NCI-H345 (cell line): ENCODE data around the gene HIBADH.
"Not testable (repeated sequence)": the region's sequence is repeated elsewhere in the genome, so short reads cannot be mapped to it uniquely, and the experiment has no call there.

Experiments
- DNase-seq: peaks from one replicate; lab custom pipeline; 2025; lab: John Stamatoyannopoulos, UW

HIBADH gene

DNA sequence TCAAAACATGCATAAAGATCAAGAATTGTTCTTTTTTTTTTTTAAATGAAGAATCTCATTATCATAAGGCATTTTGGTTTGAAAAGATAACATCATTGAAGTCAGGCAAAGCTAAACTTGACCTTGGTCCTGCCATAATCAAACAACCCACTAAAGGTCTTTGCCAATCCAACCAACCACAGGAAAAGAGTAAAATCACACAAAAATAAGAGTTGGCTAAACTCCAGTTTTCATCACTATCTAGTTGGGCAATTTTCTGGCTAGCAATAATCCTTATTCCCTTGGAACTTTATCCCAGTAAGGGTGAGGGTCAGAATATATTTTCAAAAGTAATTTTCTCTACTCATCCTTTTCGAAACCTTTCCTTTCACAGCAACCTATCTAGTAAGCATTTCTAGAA lies 62.4 kb downstream of the HIBADH start:
- DNase-seq = no peak

DNA sequence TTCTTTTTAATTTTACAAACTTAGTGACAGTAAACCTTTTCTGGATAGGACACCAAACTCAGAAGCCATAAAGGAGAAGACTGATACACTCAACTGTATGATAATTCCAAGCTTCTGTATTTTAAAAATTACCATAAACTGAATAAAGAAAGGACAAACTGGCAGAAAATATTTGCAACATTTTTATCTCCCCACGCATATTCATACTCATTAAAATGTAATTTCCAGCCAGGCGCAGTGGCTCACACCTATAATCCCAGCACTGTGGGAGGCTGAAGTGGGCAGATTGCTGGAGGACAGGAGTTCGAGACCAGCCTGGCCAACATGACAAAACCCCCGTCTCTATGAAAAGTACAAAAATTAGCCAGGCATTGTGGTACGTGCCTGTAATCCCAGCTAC lies 67.7 kb downstream of the HIBADH start:
- no peak for DNase-seq

DNA sequence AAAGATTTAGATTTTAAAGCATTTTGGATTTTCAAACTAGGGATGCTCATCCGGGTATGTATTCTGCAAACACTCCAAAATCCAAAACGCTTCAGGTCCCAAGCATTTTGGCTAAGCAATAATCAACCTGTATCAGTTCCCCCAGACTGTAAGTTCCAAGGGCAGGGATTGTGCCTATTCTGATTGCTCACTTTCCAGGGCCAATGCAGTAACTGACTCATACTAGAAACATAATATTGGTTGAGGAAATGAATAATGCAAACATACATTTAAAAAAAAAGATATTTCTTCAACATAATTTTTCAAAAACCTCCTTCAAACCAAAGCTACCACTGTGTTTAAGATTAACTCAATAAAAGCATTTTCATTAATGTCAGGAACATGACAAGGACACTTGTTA lies 69.5 kb downstream of the HIBADH start:
- no peak for DNase-seq

DNA sequence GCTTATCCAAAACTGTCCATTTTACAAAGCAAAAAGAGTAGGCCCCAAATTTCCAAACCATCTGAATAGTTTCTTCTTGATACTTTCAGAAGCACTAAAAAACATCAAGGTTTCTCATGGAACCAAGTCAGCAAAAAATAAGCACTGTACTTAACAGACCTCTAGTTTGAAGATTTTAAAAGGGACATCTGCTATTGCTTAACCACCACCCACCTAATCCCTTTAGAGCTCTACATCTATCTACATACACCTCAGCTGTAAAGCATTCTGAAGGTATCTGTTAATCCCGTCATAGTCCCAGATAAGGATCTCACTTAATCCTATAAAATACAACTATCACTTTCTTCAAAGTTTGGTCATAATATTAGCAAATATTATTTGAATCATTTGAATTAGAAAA lies 72.3 kb downstream of the HIBADH start:
- DNase-seq = no peak

DNA sequence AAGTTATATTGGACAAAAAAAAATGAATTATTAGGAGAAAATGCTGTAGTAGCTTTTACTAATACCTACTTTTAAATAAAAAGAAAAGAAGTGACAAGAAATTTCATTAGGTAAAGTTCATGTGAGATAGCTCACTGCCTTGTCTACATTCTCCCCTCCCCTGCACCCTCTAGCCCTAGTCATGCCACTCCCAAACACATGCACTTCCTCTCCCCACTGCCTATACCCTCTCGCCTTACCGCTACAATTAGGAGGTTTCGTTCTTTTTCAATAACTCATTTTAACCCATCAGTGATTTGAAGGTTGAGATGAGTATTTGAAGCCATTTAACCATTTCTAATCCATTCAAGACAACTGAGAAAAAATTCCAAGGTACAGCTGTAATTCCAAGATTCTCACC lies 75.3 kb downstream of the HIBADH start:
- no peak for DNase-seq

DNA sequence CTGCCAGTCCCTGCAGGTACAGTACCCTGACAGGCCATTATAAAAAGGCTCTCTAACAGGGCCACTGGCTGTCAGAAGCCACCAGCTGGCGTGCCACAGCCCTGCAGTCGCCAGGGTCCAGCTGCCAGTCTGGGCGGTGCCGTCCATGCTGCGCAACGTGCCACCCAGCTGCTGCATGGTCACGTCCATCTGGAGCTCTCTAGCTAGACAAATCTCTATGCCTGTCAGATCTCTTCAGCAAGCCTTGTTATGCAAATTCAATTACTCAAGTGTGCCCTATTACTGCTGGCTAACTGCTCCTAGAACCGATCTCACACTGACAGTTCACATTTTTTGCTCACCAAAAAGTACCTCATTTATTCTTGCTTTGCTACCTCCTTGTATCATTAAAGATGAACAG lies 75.9 kb downstream of the HIBADH start:
- peak; percentile 81 for DNase-seq

DNA sequence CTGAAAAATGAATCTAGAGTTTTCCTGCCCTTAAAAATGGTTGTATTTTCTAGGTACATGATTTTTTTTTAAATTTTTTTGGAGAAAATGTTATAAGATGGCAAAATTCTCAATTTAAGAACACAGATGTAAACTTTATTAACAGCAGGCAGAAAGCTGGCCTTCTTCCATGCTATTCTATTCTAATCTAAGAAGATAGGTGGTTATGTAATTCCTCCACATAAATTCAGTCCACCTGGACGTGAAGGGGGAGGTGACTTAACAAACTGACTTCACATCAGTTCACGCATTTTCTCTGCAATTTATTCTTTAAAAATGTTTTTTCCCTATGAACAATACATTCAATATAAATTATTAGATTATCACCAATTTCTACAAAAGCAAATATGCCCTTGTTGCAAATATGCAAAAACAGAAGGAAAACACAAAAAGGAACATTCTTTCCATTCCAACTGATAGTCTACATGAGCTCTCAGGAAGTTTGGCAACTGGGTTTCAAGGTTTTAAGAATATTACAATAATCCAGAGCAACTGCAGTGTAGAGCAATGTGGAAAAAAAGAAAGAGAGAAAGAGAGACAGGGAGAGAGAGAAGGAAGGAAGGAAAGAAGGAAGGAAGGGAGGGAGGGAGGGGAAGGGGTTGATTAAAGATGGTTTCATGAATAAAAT lies 76.8 kb downstream of the HIBADH start:
- DNase-seq = no peak

DNA sequence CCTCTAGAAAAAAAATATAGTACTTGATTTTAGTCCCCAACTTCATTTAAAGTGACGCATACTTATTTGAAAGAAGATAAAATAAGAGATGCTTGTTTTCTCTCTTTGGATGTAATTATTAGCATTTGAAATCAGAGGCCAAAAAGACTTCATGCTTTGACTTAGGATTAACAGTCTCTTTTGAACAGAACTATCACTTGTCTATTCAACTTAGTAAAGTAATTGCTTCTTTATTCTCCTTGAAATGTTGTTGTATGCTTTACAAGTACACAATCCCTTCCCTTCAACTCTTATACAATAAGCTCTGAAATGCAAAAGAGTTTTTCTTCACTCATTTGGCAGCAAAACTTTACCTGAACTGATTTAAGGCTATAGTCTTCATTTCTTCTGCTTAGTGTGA lies 80.8 kb downstream of the HIBADH start:
- DNase-seq = no peak

DNA sequence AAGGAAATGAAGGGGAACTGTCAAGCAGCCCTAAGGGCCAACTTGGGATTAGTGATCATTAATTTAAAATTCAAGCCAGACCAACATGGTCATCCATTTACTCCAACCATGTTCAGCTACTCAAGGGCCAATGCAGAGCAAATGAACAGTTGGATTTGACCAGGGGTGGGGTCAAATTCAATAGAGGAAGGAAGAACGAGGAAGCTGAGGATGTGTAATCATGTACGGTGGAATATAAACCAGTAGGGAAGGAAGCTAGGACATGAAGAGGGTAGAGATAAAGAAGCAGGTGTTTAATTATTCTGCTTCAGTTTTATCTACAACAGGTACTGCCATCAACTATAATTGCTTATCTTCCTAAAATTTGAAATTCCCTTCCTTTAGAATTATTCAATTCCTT lies 81.6 kb downstream of the HIBADH start:
- no peak for DNase-seq

DNA sequence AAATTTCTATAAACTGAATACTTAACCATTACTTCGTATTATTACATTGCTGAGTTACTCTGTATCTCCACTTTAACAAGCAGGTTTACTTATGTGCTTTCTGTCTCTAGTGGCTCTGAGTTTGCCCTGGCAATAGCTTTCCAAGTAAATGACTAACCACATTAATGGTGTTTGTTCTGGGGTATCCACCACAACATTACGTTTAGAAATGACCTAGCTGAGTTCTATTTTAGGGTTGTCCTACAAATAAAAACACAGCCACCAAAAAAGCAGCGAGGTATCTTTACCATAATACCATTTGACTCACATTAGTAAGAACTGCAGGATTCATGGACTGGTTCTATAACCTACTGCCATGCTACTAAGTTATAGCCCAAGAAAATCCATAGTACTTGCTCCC lies 83.1 kb downstream of the HIBADH start:
- no peak for DNase-seq

DNA sequence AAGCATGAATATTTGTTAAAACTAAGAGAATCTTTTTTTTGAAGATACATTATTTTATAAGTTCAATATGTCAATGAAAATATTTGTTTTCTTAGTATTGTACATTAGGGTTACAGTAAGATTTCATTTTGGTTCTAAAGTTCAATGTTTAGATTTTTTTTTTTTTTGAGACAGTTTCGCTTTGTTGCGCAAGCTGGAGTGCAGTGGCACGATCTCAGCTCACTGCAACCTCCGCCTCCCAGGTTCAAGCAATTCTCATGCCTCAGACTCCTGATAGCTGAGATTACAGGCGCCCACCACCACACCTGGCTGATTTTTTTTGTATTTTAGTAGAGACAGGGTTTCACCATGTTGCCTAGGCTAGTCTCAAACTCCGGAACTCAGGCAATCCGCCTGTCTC lies 84.5 kb downstream of the HIBADH start:
- DNase-seq = not testable (repeated sequence)

DNA sequence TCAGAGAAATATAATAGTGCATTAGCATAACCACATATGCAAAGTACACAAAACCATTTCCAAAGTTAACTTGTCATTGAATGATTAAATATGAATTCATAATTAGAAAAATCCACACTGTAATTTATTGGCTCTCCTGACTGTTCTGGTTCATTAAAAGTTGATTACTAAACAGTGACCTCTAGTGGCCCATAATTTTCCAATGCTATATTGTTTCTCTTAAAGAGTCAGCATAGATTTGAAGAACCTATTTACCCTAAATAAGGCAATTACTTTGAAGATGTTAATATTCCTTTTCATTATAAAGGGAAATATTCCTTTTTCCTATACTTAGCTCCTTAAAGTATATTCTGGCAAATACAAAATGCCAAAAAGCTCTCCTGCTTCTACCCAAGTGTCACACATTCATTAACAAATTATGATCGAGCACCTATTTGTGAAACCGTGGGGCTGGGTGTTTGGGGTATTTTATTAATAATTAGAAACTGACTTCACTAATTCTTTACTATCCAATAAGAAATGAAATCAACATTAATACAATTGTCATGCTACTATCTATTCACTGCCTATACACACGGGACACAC lies 86.2 kb downstream of the HIBADH start:
- DNase-seq = peak; percentile 49

DNA sequence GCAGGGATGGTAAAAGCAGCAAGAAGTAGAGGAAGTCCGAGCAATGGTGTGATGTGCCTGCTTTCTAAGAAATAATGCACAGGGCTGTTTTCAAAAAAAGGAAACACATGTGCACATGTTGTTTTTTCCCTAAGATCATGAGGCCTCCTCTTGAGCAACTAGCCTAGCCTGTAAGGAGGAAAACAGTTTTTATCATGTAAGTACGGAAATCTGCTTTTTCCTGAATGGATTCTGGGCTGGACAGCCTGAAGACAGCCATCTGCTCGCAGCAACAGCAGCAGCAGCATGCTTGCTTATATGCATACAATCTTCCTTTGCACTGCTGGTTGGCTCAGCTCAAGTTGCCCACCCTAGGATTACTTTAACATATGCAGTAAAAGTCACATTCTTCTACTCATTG lies 87.1 kb downstream of the HIBADH start:
- DNase-seq = no peak

DNA sequence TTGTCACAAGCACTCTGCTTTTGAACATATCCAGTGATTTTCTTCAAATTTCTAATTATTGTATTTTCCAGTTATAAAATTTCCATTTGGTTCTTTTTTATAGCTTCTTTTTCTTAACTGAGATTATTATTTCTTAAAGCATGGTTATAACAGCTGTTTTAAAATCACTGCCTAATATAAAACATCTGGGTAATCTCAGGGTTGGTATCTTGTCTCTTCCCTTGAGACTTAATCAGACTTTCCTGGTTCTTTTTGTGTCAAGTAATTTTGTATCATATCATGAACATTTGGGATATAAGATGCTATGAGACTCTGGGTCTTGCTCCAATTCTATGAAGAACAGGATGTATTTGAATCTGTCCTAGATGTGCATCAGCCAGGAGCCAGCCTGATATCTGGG lies 93.6 kb downstream of the HIBADH start:
- DNase-seq = no peak

DNA sequence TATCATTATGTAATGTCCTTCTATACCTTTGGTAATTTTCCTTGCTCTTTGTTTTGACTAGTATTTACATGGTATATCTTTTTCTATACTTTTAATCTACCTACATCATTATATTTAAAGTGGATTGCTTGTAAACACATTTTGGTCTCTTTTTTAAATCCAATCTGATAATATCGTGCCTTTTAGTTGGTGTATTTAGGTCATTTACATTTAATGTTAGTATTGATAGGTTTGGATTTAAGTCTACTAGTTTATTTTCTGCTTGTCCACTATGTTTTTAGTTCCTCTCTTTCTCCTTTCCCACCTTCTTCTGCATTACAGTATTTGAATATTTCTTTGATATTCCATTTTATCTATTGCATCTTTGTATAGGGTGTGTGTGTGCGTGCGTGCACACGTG lies 95.4 kb downstream of the HIBADH start:
- no peak for DNase-seq

DNA sequence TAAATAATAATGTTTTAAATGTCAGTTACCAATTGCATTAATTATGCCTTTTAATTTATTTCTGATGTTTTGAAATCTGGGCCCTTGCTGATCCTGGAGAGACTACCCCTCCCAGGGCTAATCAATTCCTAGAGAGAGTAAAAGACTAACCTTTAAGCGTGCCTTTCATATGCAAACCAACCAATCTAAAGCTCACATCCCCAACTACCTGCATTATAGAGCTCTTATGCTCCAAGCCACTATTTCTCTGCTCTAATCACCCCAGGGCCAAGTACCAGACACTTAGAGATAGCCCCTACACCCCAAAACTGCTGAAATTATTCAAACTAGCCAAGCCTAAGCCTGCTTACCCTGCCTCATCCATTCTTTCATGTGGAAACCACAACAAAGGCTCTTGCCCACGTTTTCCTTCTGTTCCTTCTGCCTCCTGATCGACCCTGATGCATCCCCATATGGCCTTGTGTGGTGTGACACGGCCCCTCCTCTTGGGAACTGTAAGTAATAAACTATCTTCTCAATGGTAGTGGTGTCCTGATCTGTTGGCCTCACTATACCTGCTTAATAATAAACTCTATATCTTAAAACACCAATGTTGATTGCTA lies 97.7 kb downstream of the HIBADH start:
- no peak for DNase-seq

DNA sequence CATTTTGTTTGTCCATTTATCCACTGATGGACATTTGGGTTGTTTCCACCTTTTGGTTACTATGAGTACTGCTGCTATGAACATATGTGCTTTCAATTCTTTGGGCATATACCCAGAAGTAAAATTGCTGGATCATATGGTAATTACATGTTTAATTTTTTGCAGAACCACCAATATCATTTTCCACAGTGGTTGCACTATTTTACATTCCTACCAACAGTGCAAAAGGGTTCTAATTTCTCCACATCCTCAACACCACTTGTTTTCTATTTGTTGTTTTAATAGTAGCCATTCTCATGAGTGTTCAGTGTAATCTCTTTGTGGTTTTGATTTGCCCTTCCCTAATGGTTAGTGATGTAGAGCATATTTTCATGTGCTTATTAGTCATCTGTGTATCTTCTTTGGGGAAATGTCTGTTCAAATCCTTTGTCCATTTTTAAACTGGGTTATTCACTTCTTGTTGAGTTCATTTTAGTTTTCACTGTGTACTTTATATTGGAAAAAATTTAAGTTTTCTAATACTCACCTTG lies 101.9 kb downstream of the HIBADH start:
- DNase-seq = no peak

DNA sequence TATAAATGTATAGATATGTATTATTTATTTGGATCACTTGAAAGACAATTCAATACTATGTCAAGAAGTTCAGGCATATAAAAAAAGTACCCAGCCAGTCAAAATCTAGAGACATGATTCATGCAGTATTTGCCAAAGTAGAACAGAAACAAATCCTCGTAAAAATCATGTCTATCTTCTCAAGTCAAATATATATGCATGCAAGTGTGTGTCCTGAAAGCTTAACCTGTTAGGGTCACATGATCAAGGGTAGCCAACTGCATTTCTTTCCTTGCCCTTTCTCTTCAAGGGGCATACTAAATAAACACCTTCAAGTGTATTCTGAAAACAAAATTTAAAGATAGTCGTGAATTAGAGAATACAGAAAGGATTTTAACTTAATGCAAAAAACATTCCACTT lies 107.0 kb downstream of the HIBADH start:
- DNase-seq = no peak

DNA sequence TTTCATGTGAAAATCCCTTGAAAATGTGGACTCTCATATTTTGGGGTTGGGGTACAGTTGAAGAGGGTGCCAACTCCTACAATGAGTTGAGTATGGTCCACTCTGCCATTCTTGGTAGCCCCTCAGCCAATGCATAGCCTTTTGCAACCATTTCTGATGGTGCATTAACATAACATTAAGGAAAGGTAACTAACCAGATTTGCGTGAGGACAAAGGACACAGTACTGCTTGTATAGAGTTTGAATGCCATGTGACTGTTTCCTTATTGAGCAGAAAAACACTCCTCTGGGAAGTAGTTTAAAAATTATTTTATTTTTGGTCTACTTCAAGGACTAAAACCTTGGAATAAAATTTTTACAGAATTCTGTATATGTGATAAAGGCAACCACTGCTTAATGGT lies 107.9 kb downstream of the HIBADH start:
- no peak for DNase-seq

DNA sequence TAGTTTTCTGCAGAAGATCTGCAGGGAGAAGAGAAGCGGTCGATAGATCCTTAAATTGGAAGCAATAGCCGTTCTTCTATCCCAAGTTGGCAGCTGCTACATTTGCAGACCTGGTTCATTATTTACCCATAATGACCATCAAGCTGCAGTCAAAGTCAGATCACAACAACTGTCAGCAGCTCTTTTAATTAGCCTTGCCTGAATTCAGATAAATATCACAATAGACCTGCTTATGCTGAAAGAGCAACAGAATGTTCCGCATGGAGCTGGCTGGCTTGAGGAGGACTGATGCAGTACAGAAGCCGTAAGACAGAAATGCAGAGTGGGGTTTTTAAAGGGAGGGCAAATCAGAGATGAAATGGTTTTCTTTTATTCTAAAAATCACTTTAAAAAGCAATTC lies 109.4 kb downstream of the HIBADH start:
- DNase-seq = no peak

DNA sequence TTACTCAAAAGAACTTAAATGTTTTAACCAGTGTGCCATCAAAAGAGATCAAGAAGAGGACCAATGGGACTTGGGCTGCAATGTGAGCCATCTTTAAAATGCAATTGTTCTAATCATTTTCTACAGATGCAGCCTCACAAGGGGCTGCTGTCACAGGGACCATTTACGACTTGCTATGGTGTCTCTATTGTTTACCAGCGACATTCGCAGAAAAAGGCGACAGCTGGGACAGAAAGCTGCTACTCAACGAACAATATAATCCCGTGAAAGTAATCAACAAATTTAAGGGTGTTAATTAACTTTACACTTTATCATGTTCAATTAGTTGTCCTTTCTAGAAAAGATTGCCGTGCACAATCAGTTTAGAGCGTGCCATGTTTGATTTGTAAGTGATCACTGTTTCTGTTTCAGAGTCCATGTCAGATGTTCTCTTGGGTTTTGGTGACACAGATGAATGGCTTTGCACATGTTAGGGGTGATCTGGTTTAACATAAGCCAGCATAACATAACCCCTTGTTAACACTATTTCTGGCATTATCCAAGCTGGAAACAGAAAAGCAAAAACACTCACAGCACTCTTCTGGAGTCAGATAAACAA lies 110.8 kb downstream of the HIBADH start:
- peak; percentile 48 for DNase-seq

DNA sequence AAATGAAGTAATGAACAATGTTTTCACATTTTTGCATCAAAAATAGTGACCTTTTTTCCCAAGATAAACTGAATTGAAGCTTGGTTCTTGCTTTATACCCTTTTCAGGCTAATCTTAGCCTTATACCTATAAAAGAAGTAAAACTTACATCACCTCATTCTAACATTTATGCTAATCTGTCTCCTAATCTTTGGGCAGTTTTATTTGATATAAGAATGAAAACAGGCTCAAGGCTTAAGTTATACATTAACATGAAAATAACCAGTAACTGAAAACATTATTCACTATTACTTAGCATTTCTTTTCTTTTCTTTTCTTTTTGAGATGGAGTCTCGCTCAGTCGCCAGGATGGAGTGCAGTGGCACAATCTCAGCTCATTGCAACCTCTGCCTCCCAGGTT lies 113.1 kb downstream of the HIBADH start:
- DNase-seq = no peak

DNA sequence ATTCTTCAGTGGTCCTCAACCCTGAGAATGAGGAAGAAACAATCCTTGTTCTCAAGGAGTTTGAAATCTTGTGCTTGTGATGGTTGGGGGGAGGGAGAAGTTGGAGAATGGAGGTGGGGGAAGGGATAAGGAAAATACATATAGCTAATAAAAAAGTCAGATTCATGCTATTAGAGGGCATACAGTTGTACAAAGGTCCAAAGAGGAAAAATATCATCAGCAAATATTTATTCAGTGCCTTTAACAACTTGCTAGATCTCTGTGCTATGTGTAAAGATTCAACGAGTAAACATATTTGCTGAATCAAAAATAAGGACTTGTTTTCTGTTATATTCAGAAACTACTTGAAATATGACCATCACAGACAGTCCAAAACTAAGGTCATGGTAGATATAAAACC lies 114.4 kb downstream of the HIBADH start:
- DNase-seq = no peak
